HEK293 (cell line): ENCODE measurements around the gene PARL.

Source experiments
- CTCF ChIA-PET: fragments of 350-600 bp; formaldehyde crosslinking; extraction: SDS; loops from one replicate; lab custom pipeline; 2021; ENCODE audit warnings: antibody characterized with exemption; lab: Yijun Ruan, JAX
- POLR2A ChIA-PET: fragments of 300-600 bp; formaldehyde crosslinking; extraction: SDS; loops from one replicate; lab custom pipeline; 2020; ENCODE audit warnings: antibody characterized with exemption, inconsistent platforms; lab: Yijun Ruan, JAX
- H3K27ac ChIP-seq: fragments of 200-500 bp; sonication (Bioruptor generic); 2 replicates; pipeline ENCODE4 v1.5.1; 2014; ENCODE audit warnings: low read depth, low read length, control low read depth, inconsistent platforms; ENCODE audit errors: extremely low read depth
- H3K36me3 ChIP-seq, 2 experiments: fragments of 200-500 bp in 1 of 2; sonication (Bioruptor generic) in 1 of 2; 1 replicate in 1 of 2; 2 replicates in 1 of 2; pipeline ENCODE4 v1.5.1; 2014 to 2017; ENCODE audit warnings: inconsistent platforms in 2 of 2, low read length in 2 of 2; ENCODE audit not compliant: control insufficient read depth in 2 of 2, insufficient read depth in 1 of 2
- H3K4me1 ChIP-seq: fragments of 200-500 bp; sonication (Bioruptor generic); 2 replicates; pipeline ENCODE4 v1.5.1; 2014; ENCODE audit warnings: mild to moderate bottlenecking, low read length, inconsistent platforms; ENCODE audit not compliant: control insufficient read depth, insufficient read depth
- H3K4me3 ChIP-seq: 2 replicates; pipeline ENCODE4 v1.5.1; 2011; ENCODE audit warnings: low read depth, mild to moderate bottlenecking, control low read depth, low read length, moderate library complexity
- H3K9me3 ChIP-seq: fragments of 200-500 bp; sonication (Bioruptor generic); 2 replicates; pipeline ENCODE4 v1.5.1; 2014; ENCODE audit warnings: low read depth, low read length, inconsistent platforms; ENCODE audit not compliant: control insufficient read depth, insufficient read depth
- EGR2 ChIP-seq: fragments of 450-650 bp; formaldehyde crosslinking; IDR thresholded peaks from 2 replicates; pipeline ENCODE4 v1.5.1; 2016; ENCODE audit warnings: low read depth, missing biosample characterization, missing genetic modification characterization
- ELK4 ChIP-seq: IDR thresholded peaks from 2 replicates; pipeline ENCODE4 v1.6.1; 2011; ENCODE audit warnings: mild to moderate bottlenecking, low read depth, low read length, borderline replicate concordance
- GLI2 ChIP-seq: fragments of 450-650 bp; formaldehyde crosslinking; IDR thresholded peaks from 2 replicates; pipeline ENCODE4; 2017; ENCODE audit warnings: missing biosample characterization, missing genetic modification characterization, low read depth, borderline replicate concordance
- HIC1 ChIP-seq: fragments of 450-650 bp; formaldehyde crosslinking; IDR thresholded peaks from 2 replicates; pipeline ENCODE4 v1.5.1; 2016; ENCODE audit warnings: missing biosample characterization, missing genetic modification characterization
- OVOL3 ChIP-seq: fragments of 450-650 bp; formaldehyde crosslinking; IDR thresholded peaks from 2 replicates; pipeline ENCODE4 v1.5.1; 2016; ENCODE audit warnings: missing biosample characterization, missing genetic modification characterization
- PBX3 ChIP-seq: sonication (generic); formaldehyde crosslinking; IDR thresholded peaks from 2 replicates; pipeline ENCODE4 v1.8.1; 2022; ENCODE audit warnings: mild to moderate bottlenecking, moderate library complexity, missing genetic modification reagents
- SALL2 ChIP-seq: fragments of 450-650 bp; formaldehyde crosslinking; IDR thresholded peaks from 2 replicates; pipeline ENCODE4 v1.5.0; 2017; ENCODE audit warnings: missing biosample characterization, mild to moderate bottlenecking, missing genetic modification characterization, borderline replicate concordance
- SETDB1 ChIP-seq: IDR thresholded peaks from one replicate; pipeline ENCODE4 v1.6.1; 2017; ENCODE audit warnings: mild to moderate bottlenecking, low read length, moderate library complexity, mixed read lengths; ENCODE audit not compliant: insufficient read length
- ZBTB8A ChIP-seq: fragments of 450-650 bp; formaldehyde crosslinking; IDR thresholded peaks from 2 replicates; pipeline ENCODE4 v1.5.1; 2016; ENCODE audit warnings: missing biosample characterization, missing genetic modification characterization
- ZEB2 ChIP-seq: fragments of 450-650 bp; formaldehyde crosslinking; IDR thresholded peaks from 2 replicates; pipeline ENCODE4 v1.5.1; 2016; ENCODE audit warnings: missing biosample characterization, missing genetic modification characterization
- ZFP3 ChIP-seq: fragments of 450-650 bp; formaldehyde crosslinking; IDR thresholded peaks from 2 replicates; pipeline ENCODE4 v1.5.1; 2016; ENCODE audit warnings: low read depth, missing biosample characterization, missing genetic modification characterization
- ZNF121 ChIP-seq: fragments of 450-650 bp; formaldehyde crosslinking; IDR thresholded peaks from 2 replicates; pipeline ENCODE4 v1.5.1; 2016; ENCODE audit warnings: missing biosample characterization, missing genetic modification characterization
- ZNF16 ChIP-seq: fragments of 450-650 bp; formaldehyde crosslinking; IDR thresholded peaks from 2 replicates; pipeline ENCODE4 v1.5.1; 2016; ENCODE audit warnings: low read depth, missing biosample characterization, missing genetic modification characterization
- ZNF266 ChIP-seq: fragments of 450-650 bp; formaldehyde crosslinking; IDR thresholded peaks from 2 replicates; pipeline ENCODE4 v1.5.1; 2016; ENCODE audit warnings: missing biosample characterization, missing genetic modification characterization, low read depth
- ZNF561 ChIP-seq: fragments of 450-650 bp; IDR thresholded peaks from 2 replicates; pipeline ENCODE4 v1.5.1; 2018; ENCODE audit warnings: missing biosample characterization, missing genetic modification characterization, borderline replicate concordance
- ZNF624 ChIP-seq: fragments of 450-650 bp; formaldehyde crosslinking; IDR thresholded peaks from 2 replicates; pipeline ENCODE4 v1.5.1; 2017; ENCODE audit warnings: missing biosample characterization, missing genetic modification characterization
- ZNF645 ChIP-seq: fragments of 450-650 bp; formaldehyde crosslinking; IDR thresholded peaks from 2 replicates; pipeline ENCODE4; 2016; ENCODE audit warnings: missing biosample characterization, missing genetic modification characterization
- ZNF707 ChIP-seq: fragments of 450-650 bp; formaldehyde crosslinking; IDR thresholded peaks from 2 replicates; pipeline ENCODE4 v1.5.1; 2016; ENCODE audit warnings: missing biosample characterization, missing genetic modification characterization
- TF ChIP-seq, protein P1 (sequence below): fragments of 450-650 bp; formaldehyde crosslinking; IDR thresholded peaks from 2 replicates; pipeline ENCODE4 v1.5.1; 2016; ENCODE audit warnings: missing biosample characterization, missing genetic modification characterization
- TF ChIP-seq, protein P2 (sequence below): fragments of 450-650 bp; formaldehyde crosslinking; IDR thresholded peaks from 2 replicates; pipeline ENCODE4 v1.5.1; 2016; ENCODE audit warnings: missing biosample characterization, missing genetic modification characterization

The PARL gene

GRCh38 chr3:183844606-183845005, 40.1 kb downstream of the PARL start (continued):
- TF ChIP-seq, protein P1, sequence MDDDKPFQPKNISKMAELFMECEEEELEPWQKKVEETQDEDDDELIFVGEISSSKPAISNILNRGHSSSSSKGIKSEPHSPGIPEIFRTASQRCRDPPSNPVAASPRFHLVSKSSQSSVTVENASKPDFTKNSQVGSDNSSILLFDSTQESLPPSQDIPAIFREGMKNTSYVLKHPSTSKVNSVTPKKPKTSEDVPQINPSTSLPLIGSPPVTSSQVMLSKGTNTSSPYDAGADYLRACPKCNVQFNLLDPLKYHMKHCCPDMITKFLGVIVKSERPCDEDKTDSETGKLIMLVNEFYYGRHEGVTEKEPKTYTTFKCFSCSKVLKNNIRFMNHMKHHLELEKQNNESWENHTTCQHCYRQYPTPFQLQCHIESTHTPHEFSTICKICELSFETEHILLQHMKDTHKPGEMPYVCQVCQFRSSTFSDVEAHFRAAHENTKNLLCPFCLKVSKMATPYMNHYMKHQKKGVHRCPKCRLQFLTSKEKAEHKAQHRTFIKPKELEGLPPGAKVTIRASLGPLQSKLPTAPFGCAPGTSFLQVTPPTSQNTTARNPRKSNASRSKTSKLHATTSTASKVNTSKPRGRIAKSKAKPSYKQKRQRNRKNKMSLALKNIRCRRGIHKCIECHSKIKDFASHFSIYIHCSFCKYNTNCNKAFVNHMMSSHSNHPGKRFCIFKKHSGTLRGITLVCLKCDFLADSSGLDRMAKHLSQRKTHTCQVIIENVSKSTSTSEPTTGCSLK (tag by site-specific recombination), result no peak
- peak; percentile 27; the same call in 1 of the 2 replicates for TF ChIP-seq EGR2
- TF ChIP-seq ZNF707 (tag by site-specific recombination), result no peak
- TF ChIP-seq ZNF645 (tag by site-specific recombination), result no peak
- TF ChIP-seq ZNF561 (tag by site-specific recombination), result no peak
- TF ChIP-seq ZEB2 (tag by site-specific recombination), result no peak

DNA sequence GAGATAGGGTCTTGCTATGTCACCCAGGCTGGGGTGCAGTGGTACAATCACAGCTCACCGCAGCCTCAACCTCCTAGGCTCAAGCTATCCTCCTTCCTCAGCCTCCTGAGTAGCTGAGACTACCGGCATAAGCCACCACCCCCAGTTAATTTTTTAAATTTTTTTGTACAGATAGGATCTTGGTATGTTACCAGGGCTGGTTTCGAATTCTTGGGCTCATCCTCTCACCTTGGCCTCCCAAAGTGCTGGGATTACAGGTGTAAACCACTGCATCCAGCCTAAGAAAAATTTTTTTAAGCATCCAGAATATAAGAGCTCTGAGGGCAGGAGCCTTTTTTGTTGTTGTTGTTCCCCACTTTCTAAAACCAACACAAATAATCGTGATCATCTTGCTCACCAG, 44.9 kb downstream of the PARL start:
- ChIA-PET POLR2A (no interaction called here), CTCF (interaction anchor here (0.6 to 1.2 kb wide), 2 partner anchors 45 to 717 kb away, joined by 3 read pairs; partner anchors contain the start of gene PARL)
- no peak for TF ChIP-seq ZNF266 (tag by site-specific recombination)
- no peak for TF ChIP-seq ZFP3 (tag by site-specific recombination)
- TF ChIP-seq SALL2 (tag by site-specific recombination), result no peak
- no peak for TF ChIP-seq HIC1 (tag by site-specific recombination)
- TF ChIP-seq OVOL3 (tag by site-specific recombination), result no peak
- no peaks in the 10 kb centered on the region for H3K4me1 ChIP-seq
- H3K36me3 ChIP-seq, result peaks cover 12 to 61% of the 10 kb centered on the region in 2 experiments; a peak in 2 of 3 replicates
- H3K4me3 ChIP-seq, result no peak overlapping the region
- no peaks in the 10 kb centered on the region for H3K9me3 ChIP-seq
- H3K27ac ChIP-seq, result no peak overlapping the region

- ChIA-PET CTCF (no interaction called here), POLR2A (no interaction called here)
- TF ChIP-seq, protein P2, sequence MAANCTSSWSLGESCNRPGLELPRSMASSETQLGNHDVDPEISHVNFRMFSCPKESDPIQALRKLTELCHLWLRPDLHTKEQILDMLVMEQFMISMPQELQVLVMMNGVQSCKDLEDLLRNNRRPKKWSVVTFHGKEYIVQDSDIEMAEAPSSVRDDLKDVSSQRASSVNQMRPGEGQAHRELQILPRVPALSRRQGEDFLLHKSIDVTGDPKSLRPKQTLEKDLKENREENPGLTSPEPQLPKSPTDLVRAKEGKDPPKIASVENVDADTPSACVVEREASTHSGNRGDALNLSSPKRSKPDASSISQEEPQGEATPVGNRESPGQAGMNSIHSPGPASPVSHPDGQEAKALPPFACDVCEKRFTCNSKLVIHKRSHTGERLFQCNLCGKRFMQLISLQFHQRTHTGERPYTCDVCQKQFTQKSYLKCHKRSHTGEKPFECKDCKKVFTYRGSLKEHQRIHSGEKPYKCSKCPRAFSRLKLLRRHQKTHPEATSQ (tag by site-specific recombination), result no peak
- peak; percentile 63 for TF ChIP-seq ZNF121 (tag by site-specific recombination)
- no peak overlapping the region for H3K4me3 ChIP-seq
- H3K9me3 ChIP-seq, result no peaks in the 10 kb centered on the region
- peaks cover 9 to 62% of the 10 kb centered on the region in 2 experiments; a peak in 2 of 3 replicates for H3K36me3 ChIP-seq
- no peak overlapping the region for H3K27ac ChIP-seq
- H3K4me1 ChIP-seq, result no peaks in the 10 kb centered on the region
Observed at GRCh38 chr3:183837894-183838293, 46.8 kb downstream of the PARL start.

GRCh38 chr3:183837390-183837789, 47.3 kb downstream of the PARL start:
- ChIA-PET POLR2A (no interaction called here), CTCF (no interaction called here)
- Histone ChIP-seq H3K4me1 (no peaks in the 10 kb centered on the region), H3K4me3 (no peak overlapping the region), H3K9me3 (no peaks in the 10 kb centered on the region), H3K36me3 (peaks cover 9 to 66% of the 10 kb centered on the region in 2 experiments; a peak in 2 of 3 replicates), H3K27ac (no peak overlapping the region)
- TF ChIP-seq ZNF16, result no peak
- TF ChIP-seq SETDB1, result no peak
- no peak for TF ChIP-seq PBX3 (CRISPR knock-in tag)
- no peak for TF ChIP-seq ELK4
- TF ChIP-seq ZBTB8A (tag by site-specific recombination), result no peak
- no peak for TF ChIP-seq ZNF624
- TF ChIP-seq GLI2 (tag by site-specific recombination), result no peak
